Spleen (tissue), 7 donors: ENCODE data around the gene STPG1.
"Not testable (repeated sequence)": the region's sequence is repeated elsewhere in the genome, so short reads cannot be mapped to it uniquely, and the experiment has no call there.

ENCODE experiments used
- CTCF ChIP-seq, 11 experiments: fragments of 200-600 bp in 7 of 11; fragments of 450-650 bp in 4 of 11; sonication (generic) in 4 of 11; IDR thresholded peaks in 8 of 11; conservative IDR thresholded peaks in 3 of 11; 1 replicate in 7 of 11; 2 replicates in 4 of 11; pipeline versions ENCODE4 v1.4.0 to v1.8.0; 2016 to 2021; ENCODE audit warnings: antibody characterized with exemption in 11 of 11, inconsistent platforms in 4 of 11, mild to moderate bottlenecking in 1 of 11
- POLR2A ChIP-seq, 3 donors: fragments of 450-650 bp; IDR thresholded peaks; one replicate each; pipeline ENCODE4 v1.5.1; 2017; ENCODE audit warnings: antibody characterized with exemption in 3 of 3, mild to moderate bottlenecking in 1 of 3
- donor health status: DM: no; HTN: no; CAD: no; lungs with moderate emphysema.
- donor health status: DM: no; HTN: no; CAD: no.
- donor health status: DM: no; HTN: no; CAD: no.

- not testable (repeated sequence) for TF ChIP-seq CTCF (IDR thresholded peaks at IDR 0.05 in 8 of 11, conservative IDR thresholded peaks at IDR 0.05 in 3 of 11); POLR2A (IDR thresholded peaks at IDR 0.05)
These were observed 32.9 kb upstream of the STPG1 start for GRCh38 chr1:24446446-24446845.
